ENCODE results near the gene CBLN4. TPM values are rescaled to one million over a fixed set of nuclear protein-coding genes. Genes with fewer than 3 reads are reported as not detected.

CBLN4 gene
- total RNA-seq, 4 donors from 2014 or later = 26.2 TPM; not detected in 3

DNA sequence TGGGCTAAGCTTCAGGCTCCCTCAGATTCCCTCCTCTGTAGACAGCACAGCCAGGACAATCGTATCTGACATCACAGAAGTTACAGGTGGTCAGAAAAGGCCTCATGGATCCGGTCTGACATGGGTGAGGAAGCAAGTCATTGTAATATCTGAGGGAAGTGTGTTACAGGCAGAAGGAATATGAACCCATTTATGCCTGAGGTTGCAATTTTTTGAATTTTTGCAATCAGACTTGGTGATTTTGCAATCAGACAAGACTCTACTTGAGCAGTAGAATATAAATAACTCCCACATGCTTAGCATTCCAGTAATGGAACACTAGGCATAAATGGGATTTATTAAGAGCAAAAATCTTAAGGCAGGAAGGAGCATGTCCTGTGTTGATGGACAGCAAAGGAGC lies 52.1 kb downstream of the CBLN4 start:
- TF ChIP-seq CTCF (IDR thresholded peaks at IDR 0.05) (no peak), POLR2A (IDR thresholded peaks at IDR 0.05) (no peak)
- no peaks in the 10 kb centered on the region for H3K27me3 ChIP-seq
- intact Hi-C loops (cut with DNase I; ENCODE audit: low total_unique reads) = no loop called here
- H3K9me3 ChIP-seq = no peaks in the 10 kb centered on the region
- no peaks in the 10 kb centered on the region for H3K36me3 ChIP-seq
- peaks cover 7 to 12% of the 10 kb centered on the region in 2 donors for H3K4me1 ChIP-seq
- no peak overlapping the region for H3K4me3 ChIP-seq
- H3K27ac ChIP-seq = peak overlapping the region in 1 of 2 donors; percentile 59
- DNase-seq = no peak

DNA sequence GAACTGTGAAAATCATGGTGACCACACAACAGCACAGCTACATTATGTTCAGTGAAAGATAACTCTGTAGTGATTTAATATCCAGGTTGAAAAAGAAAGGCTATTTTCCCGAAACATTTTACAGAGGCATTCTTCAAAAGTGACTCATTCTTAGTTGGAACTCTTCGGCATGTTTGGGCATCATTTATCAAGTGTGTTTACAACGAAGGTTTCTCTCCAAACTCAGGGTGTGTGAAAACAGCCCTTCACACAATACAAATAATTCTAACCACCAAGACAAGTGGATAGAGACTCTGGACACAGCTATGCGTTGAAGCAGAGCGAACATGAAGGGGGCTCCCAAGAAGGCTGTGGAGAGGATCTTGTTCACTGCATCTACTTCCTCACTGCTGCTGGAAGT lies 57.6 kb downstream of the CBLN4 start:
- no peak for DNase-seq
- Histone ChIP-seq H3K27ac (peak overlapping the region; percentile 54 to 55), H3K4me3 (peak overlapping the region in 1 of 2 donors; percentile 7), H3K4me1 (peaks cover 7% of the 10 kb centered on the region in 2 donors), H3K36me3 (no peaks in the 10 kb centered on the region), H3K27me3 (no peaks in the 10 kb centered on the region), H3K9me3 (no peaks in the 10 kb centered on the region)
- intact Hi-C loops (cut with DNase I; ENCODE audit: low total_unique reads) = no loop called here
- no peak for TF ChIP-seq CTCF (IDR thresholded peaks at IDR 0.05)
- TF ChIP-seq POLR2A (IDR thresholded peaks at IDR 0.05) = no peak

Other genes with a start within 250 kb of the CBLN4 start
- gene MC3R, start 243.2 kb upstream of the CBLN4 start, total RNA-seq = not detected

All from uterus (tissue), 4 donors.